HG03108 (cell line): Measurements from ENCODE around the gene URGCP.

Source experiments
- ATAC-seq: cut with Tn5 transposase; IDR thresholded peaks from one replicate; pipeline ENCODE4 v1.9.1; 2021; ENCODE audit warnings: moderate library complexity; ENCODE audit not compliant: unreplicated experiment

URGCP gene

GRCh38 chr7:43906331-43907010 lies at the start of gene URGCP:
URGCP (minus strand) TSS chr7:43906596; CDS start chr7:43906575, 21 bp downstream.
- peak; percentile 71 for ATAC-seq

- no peak for ATAC-seq
These were observed 49.6 kb upstream of the URGCP start for GRCh38 chr7:43956027-43956426.

DNA sequence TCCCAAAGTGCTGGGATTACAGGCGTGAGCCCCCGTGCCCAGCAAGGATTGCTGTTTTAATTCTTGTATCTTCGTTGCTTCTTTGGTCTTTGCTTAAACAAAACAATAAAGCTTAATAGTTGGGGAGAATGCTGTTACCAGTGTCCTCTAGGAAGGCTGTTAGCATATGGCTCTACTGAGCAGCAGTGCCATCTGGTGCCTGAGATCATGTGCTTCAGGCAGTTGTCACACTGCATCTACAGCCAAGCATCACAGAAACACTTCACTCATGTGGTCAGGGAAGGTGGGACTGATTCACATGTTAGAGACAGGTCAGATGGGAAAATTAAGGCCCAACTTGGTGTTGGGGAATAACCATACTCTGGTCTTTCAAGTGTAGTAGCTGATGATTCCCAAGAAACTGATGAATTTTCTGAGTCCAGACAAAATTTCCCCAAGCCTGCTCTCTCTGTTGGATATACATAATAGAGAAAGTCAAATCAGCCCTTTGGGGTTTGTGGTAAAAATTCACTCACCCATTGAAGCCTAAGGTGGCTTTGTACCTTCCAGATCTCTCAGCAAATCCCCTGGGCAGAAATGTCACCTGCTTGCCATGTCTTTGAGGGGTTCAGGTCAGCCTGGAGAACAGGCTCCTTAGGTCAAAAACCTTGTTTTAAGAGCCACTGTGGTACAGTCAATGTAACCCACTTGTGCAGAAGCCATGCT lies 48.3 kb upstream of the URGCP start:
- ATAC-seq, result peak; percentile 59

DNA sequence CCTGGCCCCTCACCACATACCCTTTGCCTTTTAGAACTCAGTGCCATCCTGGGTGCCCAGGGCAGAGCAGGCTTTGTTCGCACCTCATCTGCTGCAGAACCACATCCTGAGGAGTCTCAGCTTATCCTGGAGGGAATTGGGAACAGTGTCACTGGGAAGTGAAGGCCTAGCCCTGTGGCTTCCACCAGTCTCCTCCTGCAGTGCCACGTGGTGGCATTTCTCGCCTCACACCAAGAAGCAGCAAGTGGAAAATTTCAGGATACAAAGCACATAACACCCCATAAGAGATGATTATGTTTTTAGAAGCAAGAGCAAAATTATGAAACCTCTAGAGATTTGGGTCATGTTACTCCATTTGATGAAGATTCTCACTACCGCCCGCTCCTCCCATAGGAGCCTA lies 46.7 kb upstream of the URGCP start:
- ATAC-seq, result no peak

GRCh38 chr7:43952028-43952427 lies 45.6 kb upstream of the URGCP start:
- no peak for ATAC-seq

DNA sequence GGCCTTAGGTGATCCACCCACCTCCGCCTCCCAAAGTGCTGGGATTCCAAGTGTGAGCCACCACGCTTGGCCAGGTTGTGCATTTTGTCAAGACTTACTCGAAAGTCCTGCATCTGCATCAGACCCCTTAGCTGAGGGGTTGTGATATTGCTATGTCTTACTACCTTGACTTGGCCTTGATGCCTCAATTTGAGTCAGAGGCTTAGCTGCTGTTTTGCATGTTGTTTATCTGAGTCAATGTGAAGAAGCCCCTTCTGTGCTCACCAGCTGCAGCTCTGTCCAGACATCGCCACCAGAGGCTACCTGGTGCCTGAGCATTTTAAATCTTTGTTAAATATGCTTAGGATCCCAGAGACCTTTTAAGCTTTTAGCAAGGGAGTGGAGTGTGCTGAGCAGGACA lies 37.9 kb upstream of the URGCP start:
- no peak for ATAC-seq

DNA sequence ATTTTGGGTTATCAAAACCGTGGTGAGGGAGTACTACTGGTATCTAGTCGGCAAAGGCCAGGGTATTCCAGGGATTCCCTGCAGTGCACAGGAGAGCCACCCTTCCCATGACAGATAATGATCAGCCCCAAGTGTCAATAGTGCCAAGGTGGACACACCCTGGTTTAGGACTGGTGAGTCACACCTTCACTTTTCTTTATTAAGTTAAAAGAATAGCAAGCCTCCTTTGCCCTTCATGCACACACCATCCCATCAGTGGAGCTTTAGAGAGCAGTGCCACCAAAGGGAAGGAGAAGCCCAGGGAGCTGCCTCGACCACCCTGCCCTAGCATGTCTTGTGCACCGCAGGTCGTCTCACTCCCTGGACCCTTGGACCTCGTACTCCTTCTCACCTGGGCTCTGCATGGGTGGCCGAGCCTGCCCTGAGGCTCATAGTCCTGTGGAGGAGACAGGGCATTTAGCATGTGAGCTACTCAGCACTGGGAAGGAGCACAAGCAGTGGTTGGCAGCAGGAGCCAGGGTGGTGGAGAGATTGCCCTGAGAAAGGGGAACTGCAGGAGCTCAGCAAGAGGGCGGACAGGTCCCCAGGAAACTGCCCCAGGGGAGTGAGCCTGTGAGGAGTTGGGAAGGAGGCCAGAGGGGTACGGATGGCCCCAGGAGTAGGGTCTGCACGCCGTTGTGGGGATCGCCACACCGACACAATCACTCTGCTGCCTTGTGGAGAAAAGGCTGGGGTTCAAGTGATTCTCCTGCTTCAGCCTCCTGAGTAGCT lies 37.2 kb upstream of the URGCP start:
- no peak for ATAC-seq

GRCh38 chr7:43942997-43943396 lies 36.6 kb upstream of the URGCP start:
- ATAC-seq, result no peak

- no peak for ATAC-seq
These were observed 35.9 kb upstream of the URGCP start for GRCh38 chr7:43942250-43942649.

DNA sequence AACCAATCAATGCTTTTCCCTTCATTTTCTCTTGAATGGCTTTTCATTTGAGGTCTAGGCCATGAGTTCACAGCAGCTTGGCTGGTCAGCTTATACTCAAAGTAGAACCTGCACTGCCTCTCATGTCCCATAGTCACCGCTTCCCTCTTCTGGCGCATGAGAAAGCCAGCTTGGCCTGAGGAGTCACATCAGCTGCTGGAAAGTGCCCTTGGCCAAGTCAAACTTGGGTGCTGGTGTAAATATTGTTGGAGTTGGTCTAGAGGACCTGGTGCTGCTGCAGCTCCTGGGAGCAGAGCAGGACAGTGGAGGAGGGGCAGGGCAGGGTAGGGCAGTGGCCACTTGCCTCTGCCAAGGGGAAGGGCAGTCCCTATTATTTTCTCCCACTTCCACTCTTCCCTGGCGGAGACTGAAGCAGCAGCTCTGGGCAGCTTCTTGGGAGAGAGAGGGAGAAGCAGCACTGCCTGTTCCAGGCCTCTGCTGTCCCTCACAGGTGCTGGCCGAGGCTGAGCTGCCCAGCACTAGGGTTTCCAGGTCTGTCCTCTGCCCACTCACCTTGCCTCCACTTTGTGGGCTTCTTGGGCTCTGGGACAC lies 32.6 kb upstream of the URGCP start:
- no peak for ATAC-seq

- no peak for ATAC-seq
These were observed 31.0 kb upstream of the URGCP start for GRCh38 chr7:43937444-43937843.

DNA sequence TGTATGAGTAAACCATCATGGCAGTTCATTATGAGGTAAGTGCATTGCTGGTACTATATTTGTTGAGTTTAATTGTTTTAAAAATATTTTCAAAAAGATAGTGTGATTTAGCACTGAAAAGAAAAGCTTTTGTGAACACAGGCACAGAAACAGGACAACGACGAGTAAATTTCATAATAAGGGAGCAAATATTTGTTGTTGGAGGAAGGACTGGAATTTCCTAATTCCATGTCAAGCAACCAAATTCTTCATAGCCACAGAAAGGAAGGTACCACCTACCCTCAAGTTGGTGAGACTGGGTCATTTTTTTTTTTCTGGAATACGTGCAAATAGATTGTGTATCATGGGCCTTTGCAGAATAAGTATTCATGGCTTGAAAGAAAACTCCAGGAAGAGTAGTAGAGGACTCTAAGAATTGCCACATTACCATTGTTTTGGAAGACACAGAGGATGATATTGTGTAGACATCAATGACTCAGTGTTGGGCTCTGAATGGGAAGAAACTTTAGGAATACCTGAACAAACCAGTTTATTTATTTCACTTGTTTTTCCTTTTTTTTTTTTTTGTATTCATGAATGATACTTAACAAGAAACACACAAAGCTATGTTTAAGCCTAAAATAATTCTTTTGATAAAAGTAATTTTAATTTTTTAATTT lies 27.6 kb upstream of the URGCP start:
- no peak for ATAC-seq

- no peak for ATAC-seq
These were observed 24.9 kb upstream of the URGCP start for GRCh38 chr7:43931346-43931745.

- ATAC-seq, result no peak
These were observed 23.4 kb upstream of the URGCP start for GRCh38 chr7:43929529-43930457.

DNA sequence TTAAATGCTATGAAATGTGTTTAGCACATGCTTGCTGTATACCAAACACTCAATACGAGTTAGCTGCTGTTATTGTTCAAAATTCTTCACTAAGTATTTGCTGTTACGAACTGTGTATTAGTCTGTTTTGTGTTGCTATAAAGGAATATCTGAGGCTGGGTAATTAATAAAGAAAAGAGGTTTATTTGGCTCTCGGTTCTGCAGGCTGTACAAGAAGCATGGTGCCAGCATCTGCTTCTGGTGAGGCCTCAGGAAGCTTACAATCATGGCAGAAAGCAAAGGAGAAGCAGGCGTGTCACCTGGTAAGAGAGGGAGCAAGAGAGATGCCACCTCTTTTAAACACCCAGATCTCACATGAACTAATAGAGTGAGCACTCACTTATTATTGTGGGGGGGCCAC lies 21.4 kb upstream of the URGCP start:
- ATAC-seq, result no peak

DNA sequence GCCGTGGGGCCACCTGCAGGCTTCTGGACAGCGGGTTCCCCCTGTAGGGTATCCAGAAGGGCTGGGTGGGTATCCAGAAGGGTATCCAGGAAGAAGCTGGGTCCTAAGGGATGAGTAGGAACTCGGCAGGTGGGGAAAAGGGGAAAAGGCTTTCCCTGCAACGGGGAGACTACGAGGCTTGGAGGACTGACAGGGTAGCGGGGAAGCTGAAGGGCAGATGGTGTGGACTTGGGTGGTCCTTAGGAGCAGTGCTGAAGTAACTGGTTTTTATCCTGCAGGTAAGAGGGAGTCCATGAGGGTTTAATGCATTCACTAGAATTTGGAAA lies 20.4 kb upstream of the URGCP start:
- peak; percentile 14 for ATAC-seq

DNA sequence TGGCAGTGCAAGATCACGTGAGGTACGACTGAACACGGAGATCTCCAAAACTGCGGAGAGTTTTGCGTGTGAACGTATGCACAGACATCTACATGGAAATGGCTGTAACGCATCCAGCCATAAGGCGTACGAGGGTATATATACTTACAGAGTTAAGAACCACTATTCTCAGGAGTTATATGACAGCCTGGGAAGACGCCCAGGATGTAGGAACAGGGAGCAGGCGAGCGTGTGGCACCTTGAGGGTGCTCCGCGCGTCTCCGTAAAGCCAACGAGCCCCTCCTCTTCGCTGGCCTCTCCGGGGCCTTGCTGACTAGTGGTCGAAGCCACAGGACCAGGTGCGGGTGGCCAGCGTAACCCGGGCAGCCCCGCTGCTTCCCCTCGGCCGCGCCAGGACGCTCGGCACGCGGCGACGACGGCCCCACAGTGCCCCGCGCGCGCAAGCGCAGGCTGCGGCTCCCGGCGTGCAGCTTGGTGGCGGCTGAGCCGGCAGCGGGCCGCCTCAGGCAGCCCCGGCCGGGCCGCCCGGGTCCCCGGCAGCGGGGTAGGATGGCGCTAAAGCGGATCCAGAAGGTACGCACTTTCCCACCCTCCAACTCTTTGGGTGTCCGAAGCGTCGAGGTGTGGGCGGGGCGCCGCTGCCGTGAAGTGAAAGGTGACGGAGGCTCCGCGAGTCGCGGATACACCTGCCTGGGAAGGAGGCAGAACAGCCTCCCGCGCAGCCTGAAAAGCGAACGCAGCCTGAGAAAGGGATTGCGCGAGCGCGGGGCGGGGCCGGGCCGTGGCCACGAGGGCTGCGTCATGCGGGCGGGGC lies 19.8 kb upstream of the URGCP start, which contains the start of gene UBE2D4:
Gene UBE2D4 (plus strand): TSS at position 453 of the 814 bp plus-strand sequence. CDS start 97 bp downstream, at position 550.
- peak; percentile 92 for ATAC-seq

GRCh38 chr7:43922726-43923125 lies 16.3 kb upstream of the URGCP start:
- no peak for ATAC-seq

GRCh38 chr7:43921423-43921822 lies 15.0 kb upstream of the URGCP start:
- no peak for ATAC-seq
